HEK293 (cell line): Measurements from ENCODE around the gene ZNF10.

Source experiments
- CTCF ChIA-PET: fragments of 350-600 bp; formaldehyde crosslinking; extraction: SDS; loops from one replicate; lab custom pipeline; 2021; ENCODE audit warnings: antibody characterized with exemption; lab: Yijun Ruan, JAX
- POLR2A ChIA-PET: fragments of 300-600 bp; formaldehyde crosslinking; extraction: SDS; loops from one replicate; lab custom pipeline; 2020; ENCODE audit warnings: antibody characterized with exemption, inconsistent platforms; lab: Yijun Ruan, JAX
- H3K27ac ChIP-seq: fragments of 200-500 bp; sonication (Bioruptor generic); 2 replicates; pipeline ENCODE4 v1.5.1; 2014; ENCODE audit warnings: low read depth, low read length, control low read depth, inconsistent platforms; ENCODE audit errors: extremely low read depth
- H3K36me3 ChIP-seq, 2 experiments: fragments of 200-500 bp in 1 of 2; sonication (Bioruptor generic) in 1 of 2; 1 replicate in 1 of 2; 2 replicates in 1 of 2; pipeline ENCODE4 v1.5.1; 2014 to 2017; ENCODE audit warnings: inconsistent platforms in 2 of 2, low read length in 2 of 2; ENCODE audit not compliant: control insufficient read depth in 2 of 2, insufficient read depth in 1 of 2
- H3K4me1 ChIP-seq: fragments of 200-500 bp; sonication (Bioruptor generic); 2 replicates; pipeline ENCODE4 v1.5.1; 2014; ENCODE audit warnings: mild to moderate bottlenecking, low read length, inconsistent platforms; ENCODE audit not compliant: control insufficient read depth, insufficient read depth
- H3K4me3 ChIP-seq: 2 replicates; pipeline ENCODE4 v1.5.1; 2011; ENCODE audit warnings: low read depth, mild to moderate bottlenecking, control low read depth, low read length, moderate library complexity
- H3K9me3 ChIP-seq: fragments of 200-500 bp; sonication (Bioruptor generic); 2 replicates; pipeline ENCODE4 v1.5.1; 2014; ENCODE audit warnings: low read depth, low read length, inconsistent platforms; ENCODE audit not compliant: control insufficient read depth, insufficient read depth
- AEBP2 ChIP-seq: fragments of 450-650 bp; formaldehyde crosslinking; IDR thresholded peaks from 2 replicates; pipeline ENCODE4 v1.5.1; 2016; ENCODE audit warnings: missing biosample characterization, missing genetic modification characterization, borderline replicate concordance
- BCL11A ChIP-seq: fragments of 450-650 bp; formaldehyde crosslinking; IDR thresholded peaks from 2 replicates; pipeline ENCODE4 v1.5.1; 2016; ENCODE audit warnings: low read depth, missing biosample characterization, missing genetic modification characterization
- HOXA7 ChIP-seq: sonication (generic); formaldehyde crosslinking; IDR thresholded peaks from 2 replicates; pipeline ENCODE4 v1.8.1; 2022; ENCODE audit warnings: missing genetic modification reagents, borderline replicate concordance
- KLF8 ChIP-seq: fragments of 450-650 bp; formaldehyde crosslinking; IDR thresholded peaks from 2 replicates; pipeline ENCODE4 v1.5.1; 2016; ENCODE audit warnings: missing biosample characterization, missing genetic modification characterization
- TCF7L2 ChIP-seq: IDR thresholded peaks from 2 replicates; pipeline ENCODE4 v1.6.1; 2011; ENCODE audit warnings: low read depth, mild to moderate bottlenecking, inconsistent platforms, low read length, moderate library complexity, borderline replicate concordance
- TSHZ1 ChIP-seq: fragments of 450-650 bp; formaldehyde crosslinking; IDR thresholded peaks from 2 replicates; pipeline ENCODE4 v1.5.1; 2016; ENCODE audit warnings: missing biosample characterization, missing genetic modification characterization, borderline replicate concordance
- ZFP69B ChIP-seq: fragments of 450-650 bp; formaldehyde crosslinking; IDR thresholded peaks from 2 replicates; pipeline ENCODE4 v1.5.1; 2016; ENCODE audit warnings: missing biosample characterization, missing genetic modification characterization
- ZNF114 ChIP-seq: fragments of 450-650 bp; formaldehyde crosslinking; IDR thresholded peaks from 2 replicates; pipeline ENCODE4 v1.5.0; 2017; ENCODE audit warnings: missing biosample characterization, missing genetic modification characterization
- ZNF155 ChIP-seq: fragments of 450-650 bp; formaldehyde crosslinking; IDR thresholded peaks from 2 replicates; pipeline ENCODE4 v1.5.1; 2016; ENCODE audit warnings: missing biosample characterization, missing genetic modification characterization
- ZNF248 ChIP-seq: fragments of 450-650 bp; formaldehyde crosslinking; IDR thresholded peaks from 2 replicates; pipeline ENCODE4 v1.5.1; 2017; ENCODE audit warnings: missing biosample characterization, missing genetic modification characterization
- ZNF26 ChIP-seq: fragments of 450-650 bp; formaldehyde crosslinking; IDR thresholded peaks from 2 replicates; pipeline ENCODE4 v1.5.1; 2016; ENCODE audit warnings: missing biosample characterization, missing genetic modification characterization
- ZNF324 ChIP-seq: fragments of 450-650 bp; formaldehyde crosslinking; IDR thresholded peaks from 2 replicates; pipeline ENCODE4 v1.5.1; 2016; ENCODE audit warnings: missing biosample characterization, missing genetic modification characterization
- ZNF416 ChIP-seq: fragments of 450-650 bp; formaldehyde crosslinking; IDR thresholded peaks from 2 replicates; pipeline ENCODE4 v1.5.1; 2016; ENCODE audit warnings: missing biosample characterization, missing genetic modification characterization
- ZNF623 ChIP-seq: fragments of 450-650 bp; formaldehyde crosslinking; IDR thresholded peaks from 2 replicates; pipeline ENCODE4 v1.5.1; 2016; ENCODE audit warnings: missing biosample characterization, missing genetic modification characterization
- ZNF639 ChIP-seq: fragments of 450-650 bp; formaldehyde crosslinking; IDR thresholded peaks from 2 replicates; pipeline ENCODE4 v1.5.1; 2016; ENCODE audit warnings: missing biosample characterization, missing genetic modification characterization
- ZNF677 ChIP-seq: fragments of 450-650 bp; IDR thresholded peaks from 2 replicates; pipeline ENCODE4 v1.5.0; 2018; ENCODE audit warnings: missing biosample characterization, mild to moderate bottlenecking, missing genetic modification characterization, moderate library complexity
- ZNF704 ChIP-seq: fragments of 450-650 bp; formaldehyde crosslinking; IDR thresholded peaks from 2 replicates; pipeline ENCODE4 v1.5.1; 2016; ENCODE audit warnings: missing biosample characterization, missing genetic modification characterization
- ZNF837 ChIP-seq: fragments of 450-650 bp; formaldehyde crosslinking; IDR thresholded peaks from 2 replicates; pipeline ENCODE4 v1.5.1; 2016; ENCODE audit warnings: missing biosample characterization, missing genetic modification characterization
- TF ChIP-seq, protein P1 (sequence below): fragments of 450-650 bp; formaldehyde crosslinking; IDR thresholded peaks from 2 replicates; pipeline ENCODE4 v1.5.1; 2016; ENCODE audit warnings: missing biosample characterization, missing genetic modification characterization
- TF ChIP-seq, protein P2 (sequence below): fragments of 450-650 bp; formaldehyde crosslinking; IDR thresholded peaks from 2 replicates; pipeline ENCODE4 v1.5.1; 2017; ENCODE audit warnings: missing biosample characterization, missing genetic modification characterization

Gene ZNF10

DNA sequence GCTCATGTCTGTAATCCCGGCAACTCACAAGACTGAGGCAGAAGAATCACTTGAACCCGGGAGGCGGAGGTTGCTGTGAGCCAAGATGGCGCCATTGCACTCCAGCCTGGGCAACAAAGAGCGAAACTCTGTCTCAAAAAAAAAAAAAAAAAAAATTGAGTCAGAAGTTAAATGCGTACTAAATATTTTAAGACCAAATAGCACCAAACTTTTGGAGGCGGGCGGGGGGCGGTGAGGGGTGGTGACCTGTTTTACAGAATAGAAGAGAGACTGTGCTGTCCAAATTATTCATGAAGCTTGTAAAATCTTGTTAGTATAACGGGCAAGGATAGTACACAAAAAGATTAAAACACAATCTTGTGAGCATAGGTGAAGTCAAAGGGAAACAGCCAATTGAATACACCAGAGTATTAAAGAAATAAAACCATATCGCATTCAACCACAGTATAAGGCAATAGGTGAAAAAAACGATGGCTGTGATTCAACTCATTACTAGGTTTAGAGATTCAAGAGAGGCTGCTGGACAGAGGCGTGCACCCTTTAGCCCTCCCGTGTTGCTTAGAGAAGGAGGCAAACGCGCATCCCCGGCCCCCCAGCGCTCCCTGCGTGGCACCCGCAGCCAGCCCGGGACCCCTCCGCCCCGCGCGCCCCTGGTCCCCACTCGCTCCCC is 924 bp upstream of the ZNF10 start (continued):
- TF ChIP-seq, protein P1, sequence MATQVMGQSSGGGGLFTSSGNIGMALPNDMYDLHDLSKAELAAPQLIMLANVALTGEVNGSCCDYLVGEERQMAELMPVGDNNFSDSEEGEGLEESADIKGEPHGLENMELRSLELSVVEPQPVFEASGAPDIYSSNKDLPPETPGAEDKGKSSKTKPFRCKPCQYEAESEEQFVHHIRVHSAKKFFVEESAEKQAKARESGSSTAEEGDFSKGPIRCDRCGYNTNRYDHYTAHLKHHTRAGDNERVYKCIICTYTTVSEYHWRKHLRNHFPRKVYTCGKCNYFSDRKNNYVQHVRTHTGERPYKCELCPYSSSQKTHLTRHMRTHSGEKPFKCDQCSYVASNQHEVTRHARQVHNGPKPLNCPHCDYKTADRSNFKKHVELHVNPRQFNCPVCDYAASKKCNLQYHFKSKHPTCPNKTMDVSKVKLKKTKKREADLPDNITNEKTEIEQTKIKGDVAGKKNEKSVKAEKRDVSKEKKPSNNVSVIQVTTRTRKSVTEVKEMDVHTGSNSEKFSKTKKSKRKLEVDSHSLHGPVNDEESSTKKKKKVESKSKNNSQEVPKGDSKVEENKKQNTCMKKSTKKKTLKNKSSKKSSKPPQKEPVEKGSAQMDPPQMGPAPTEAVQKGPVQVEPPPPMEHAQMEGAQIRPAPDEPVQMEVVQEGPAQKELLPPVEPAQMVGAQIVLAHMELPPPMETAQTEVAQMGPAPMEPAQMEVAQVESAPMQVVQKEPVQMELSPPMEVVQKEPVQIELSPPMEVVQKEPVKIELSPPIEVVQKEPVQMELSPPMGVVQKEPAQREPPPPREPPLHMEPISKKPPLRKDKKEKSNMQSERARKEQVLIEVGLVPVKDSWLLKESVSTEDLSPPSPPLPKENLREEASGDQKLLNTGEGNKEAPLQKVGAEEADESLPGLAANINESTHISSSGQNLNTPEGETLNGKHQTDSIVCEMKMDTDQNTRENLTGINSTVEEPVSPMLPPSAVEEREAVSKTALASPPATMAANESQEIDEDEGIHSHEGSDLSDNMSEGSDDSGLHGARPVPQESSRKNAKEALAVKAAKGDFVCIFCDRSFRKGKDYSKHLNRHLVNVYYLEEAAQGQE (tag by site-specific recombination) = peak; percentile 92
- TF ChIP-seq HOXA7 (CRISPR knock-in tag) = no peak
- TF ChIP-seq, all 188 proteins: peak for 3

DNA sequence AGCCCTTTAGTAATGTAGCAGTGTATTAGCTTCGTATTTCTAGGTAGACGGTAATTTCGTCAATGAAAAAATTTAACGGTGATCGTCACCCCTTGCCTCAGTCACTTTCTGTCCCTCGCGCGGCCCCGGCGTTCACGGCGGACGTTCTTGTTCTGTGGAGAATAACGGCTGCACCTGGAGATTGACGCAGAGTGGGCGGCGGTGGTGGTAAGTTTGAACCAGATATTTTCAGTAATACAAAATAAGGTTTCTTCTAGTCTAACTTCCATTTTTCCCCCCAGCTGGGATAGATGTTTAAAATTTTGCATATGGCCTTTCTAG is 341 bp downstream of the ZNF10 start:
- CTCF ChIA-PET = no interaction called here
- Histone ChIP-seq H3K27ac (peak overlapping the region; percentile 95), H3K4me1 (no peaks in the 10 kb centered on the region), H3K4me3 (peak overlapping the region; percentile 65), H3K36me3 (peaks cover 24 to 39% of the 10 kb centered on the region in 2 experiments), H3K9me3 (peaks cover 11% of the 10 kb centered on the region)
- POLR2A ChIA-PET = interaction anchor here (0.7 to 1.5 kb wide), 4 partner anchors 11 to 244 kb away, joined by 4 to 6 read pairs (median 5); partner anchors contain the start of genes CHFR and ZNF26
- no peak for TF ChIP-seq ZNF677 (tag by site-specific recombination)
- no peak for TF ChIP-seq ZNF26 (tag by site-specific recombination)
- no peak for TF ChIP-seq ZNF837 (tag by site-specific recombination)
- TF ChIP-seq ZNF248 (tag by site-specific recombination) = no peak
- TF ChIP-seq ZNF639 (tag by site-specific recombination) = 0 out of 2 replicates have a peak, but pooled peaks have one; percentile 48
- TF ChIP-seq KLF8 (tag by site-specific recombination) = no peak
- TF ChIP-seq ZNF324 (tag by site-specific recombination) = no peak
- TF ChIP-seq ZNF155 (tag by site-specific recombination) = no peak
- TF ChIP-seq, protein P2, sequence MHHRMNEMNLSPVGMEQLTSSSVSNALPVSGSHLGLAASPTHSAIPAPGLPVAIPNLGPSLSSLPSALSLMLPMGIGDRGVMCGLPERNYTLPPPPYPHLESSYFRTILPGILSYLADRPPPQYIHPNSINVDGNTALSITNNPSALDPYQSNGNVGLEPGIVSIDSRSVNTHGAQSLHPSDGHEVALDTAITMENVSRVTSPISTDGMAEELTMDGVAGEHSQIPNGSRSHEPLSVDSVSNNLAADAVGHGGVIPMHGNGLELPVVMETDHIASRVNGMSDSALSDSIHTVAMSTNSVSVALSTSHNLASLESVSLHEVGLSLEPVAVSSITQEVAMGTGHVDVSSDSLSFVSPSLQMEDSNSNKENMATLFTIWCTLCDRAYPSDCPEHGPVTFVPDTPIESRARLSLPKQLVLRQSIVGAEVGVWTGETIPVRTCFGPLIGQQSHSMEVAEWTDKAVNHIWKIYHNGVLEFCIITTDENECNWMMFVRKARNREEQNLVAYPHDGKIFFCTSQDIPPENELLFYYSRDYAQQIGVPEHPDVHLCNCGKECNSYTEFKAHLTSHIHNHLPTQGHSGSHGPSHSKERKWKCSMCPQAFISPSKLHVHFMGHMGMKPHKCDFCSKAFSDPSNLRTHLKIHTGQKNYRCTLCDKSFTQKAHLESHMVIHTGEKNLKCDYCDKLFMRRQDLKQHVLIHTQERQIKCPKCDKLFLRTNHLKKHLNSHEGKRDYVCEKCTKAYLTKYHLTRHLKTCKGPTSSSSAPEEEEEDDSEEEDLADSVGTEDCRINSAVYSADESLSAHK (tag by site-specific recombination) = no peak
- TF ChIP-seq ZFP69B = 0 out of 2 replicates have a peak, but pooled peaks have one; percentile 60
- TF ChIP-seq ZNF416 = no peak
- no peak for TF ChIP-seq ZNF704 (tag by site-specific recombination)
- no peak for TF ChIP-seq ZNF114 (tag by site-specific recombination)
- no peak for TF ChIP-seq BCL11A
- no peak for TF ChIP-seq AEBP2 (tag by site-specific recombination)
- 0 out of 2 replicates have a peak, but pooled peaks have one; percentile 21 for TF ChIP-seq ZNF623 (tag by site-specific recombination)
- no peak for TF ChIP-seq TCF7L2
- 0 out of 2 replicates have a peak, but pooled peaks have one; percentile 4 for TF ChIP-seq TSHZ1 (tag by site-specific recombination)
